HUES64 (cell line): ENCODE data around the gene CAPN1.

Experiments
- H3K27ac ChIP-seq: 2 replicates; pipeline ENCODE4 v1.7.0; 2013; ENCODE audit warnings: low read depth, low read length, inconsistent platforms
- H3K27me3 ChIP-seq: 2 replicates; pipeline ENCODE4 v1.6.1; 2013; ENCODE audit warnings: mild to moderate bottlenecking, low read length; ENCODE audit not compliant: insufficient read depth
- H3K36me3 ChIP-seq: 2 replicates; pipeline ENCODE4 v1.6.1; 2013; ENCODE audit warnings: mild to moderate bottlenecking, low read length; ENCODE audit not compliant: insufficient read depth
- H3K4me1 ChIP-seq: 2 replicates; pipeline ENCODE4 v1.6.1; 2013; ENCODE audit warnings: mild to moderate bottlenecking, low read length, moderate library complexity; ENCODE audit not compliant: insufficient read depth
- H3K4me3 ChIP-seq: 2 replicates; pipeline ENCODE4 v1.5.1; 2013; ENCODE audit warnings: mild to moderate bottlenecking, low read length, moderate library complexity
- H3K9ac ChIP-seq: 2 replicates; pipeline ENCODE4 v1.6.1; 2013; ENCODE audit warnings: mild to moderate bottlenecking, low read depth, low read length
- H3K9me3 ChIP-seq: 2 replicates; pipeline ENCODE4 v1.6.1; 2013; ENCODE audit warnings: low read depth, low read length; ENCODE audit not compliant: insufficient read depth
- WGBS: fragments of 150-250, 120-280 bp; methylation state at CpG from one replicate; pipeline ENCODE4 v1.1.7; 2013; ENCODE audit warnings: missing lambda C conversion rate; 5-methylcytosine and 5-hydroxymethylcytosine counted together

Gene CAPN1

GRCh38 chr11:65211293-65212105 lies 29.8 kb downstream of the CAPN1 start:
- Histone ChIP-seq H3K9ac (no peak overlapping the region), H3K27me3 (no peaks in the 10 kb centered on the region), H3K4me3 (no peak overlapping the region), H3K27ac (peak overlapping the region; percentile 81; the same call in 1 of the 2 replicates), H3K9me3 (no peaks in the 10 kb centered on the region), H3K4me1 (peaks cover 25% of the 10 kb centered on the region), H3K36me3 (peaks cover 47% of the 10 kb centered on the region)
- WGBS: 90% methylated on average over 29 of the region's 29 CpGs

- Histone ChIP-seq H3K27ac (peak overlapping the region; percentile 81), H3K27me3 (no peaks in the 10 kb centered on the region), H3K4me1 (peaks cover 25% of the 10 kb centered on the region), H3K4me3 (no peak overlapping the region), H3K36me3 (peaks cover 40% of the 10 kb centered on the region), H3K9me3 (no peaks in the 10 kb centered on the region), H3K9ac (peak overlapping the region; percentile 50; the same call in 1 of the 2 replicates)
- 77% methylated on average over 13 of the region's 13 CpGs for WGBS
Measured at GRCh38 chr11:65212226-65212801, 30.6 kb downstream of the CAPN1 start.

- Histone ChIP-seq H3K9ac (peak overlapping the region; percentile 50), H3K27ac (peak overlapping the region; percentile 81)
Measured at GRCh38 chr11:65213322-65214211, 31.8 kb downstream of the CAPN1 start.

GRCh38 chr11:65214212-65214845 lies 32.6 kb downstream of the CAPN1 start:
- Histone ChIP-seq H3K36me3 (peaks cover 22% of the 10 kb centered on the region), H3K27me3 (no peaks in the 10 kb centered on the region), H3K9me3 (no peaks in the 10 kb centered on the region), H3K4me1 (peaks cover 25% of the 10 kb centered on the region), H3K4me3 (no peak overlapping the region; the same call in 1 of the 2 replicates), H3K27ac (peak overlapping the region; percentile 81), H3K9ac (peak overlapping the region; percentile 50; the same call in 1 of the 2 replicates)
- 90% methylated on average over 16 of the region's 16 CpGs for WGBS

More at GRCh38 chr11:65213322-65214211, 31.8 kb downstream of the CAPN1 start:
- peak overlapping the region; percentile 8; the same call in 1 of the 2 replicates for H3K4me3 ChIP-seq
- H3K36me3 ChIP-seq: peaks cover 29% of the 10 kb centered on the region
- H3K4me1 ChIP-seq: peaks cover 25% of the 10 kb centered on the region
- no peaks in the 10 kb centered on the region for H3K27me3 ChIP-seq
- H3K9me3 ChIP-seq: no peaks in the 10 kb centered on the region
- 70% methylated on average over 26 of the region's 26 CpGs for WGBS

GRCh38 chr11:65215441-65216076 lies 33.8 kb downstream of the CAPN1 start:
- Histone ChIP-seq H3K9ac (no peak overlapping the region), H3K4me3 (no peak overlapping the region), H3K9me3 (no peaks in the 10 kb centered on the region), H3K27ac (no peak overlapping the region), H3K27me3 (no peaks in the 10 kb centered on the region), H3K36me3 (peaks cover 10% of the 10 kb centered on the region), H3K4me1 (peaks cover 25% of the 10 kb centered on the region)
- 93% methylated on average over 24 of the region's 24 CpGs for WGBS

GRCh38 chr11:65216830-65217229 lies 35.1 kb downstream of the CAPN1 start:
- WGBS: 88% methylated on average over 6 of the region's 6 CpGs
- 0 out of 2 replicates have a peak, but pooled peaks cover 2% of the 10 kb centered on the region for H3K36me3 ChIP-seq
- no peak overlapping the region for H3K4me3 ChIP-seq
- no peaks in the 10 kb centered on the region for H3K27me3 ChIP-seq
- no peaks in the 10 kb centered on the region for H3K9me3 ChIP-seq
- no peak overlapping the region for H3K9ac ChIP-seq
- H3K4me1 ChIP-seq: peaks cover 25% of the 10 kb centered on the region
- no peak overlapping the region for H3K27ac ChIP-seq

GRCh38 chr11:65217441-65218423 lies 36.0 kb downstream of the CAPN1 start:
- H3K4me1 ChIP-seq: peaks cover 16% of the 10 kb centered on the region
- H3K36me3 ChIP-seq: no peaks in the 10 kb centered on the region
- WGBS: 94% methylated on average over 19 of the region's 19 CpGs
- H3K27me3 ChIP-seq: no peaks in the 10 kb centered on the region
- no peak overlapping the region for H3K9ac ChIP-seq
- H3K27ac ChIP-seq: no peak overlapping the region
- H3K4me3 ChIP-seq: no peak overlapping the region
- H3K9me3 ChIP-seq: no peaks in the 10 kb centered on the region

GRCh38 chr11:65218446-65218845 lies 36.7 kb downstream of the CAPN1 start:
- WGBS: 89% methylated on average over 9 of the region's 9 CpGs
- Histone ChIP-seq H3K27ac (no peak overlapping the region), H3K4me1 (0 out of 2 replicates have a peak, but pooled peaks cover 9% of the 10 kb centered on the region), H3K36me3 (no peaks in the 10 kb centered on the region), H3K9ac (no peak overlapping the region), H3K4me3 (no peak overlapping the region), H3K27me3 (no peaks in the 10 kb centered on the region), H3K9me3 (no peaks in the 10 kb centered on the region)

- Histone ChIP-seq H3K27me3 (no peaks in the 10 kb centered on the region), H3K9me3 (no peaks in the 10 kb centered on the region), H3K9ac (no peak overlapping the region), H3K4me1 (peaks cover 3% of the 10 kb centered on the region; the same call in 1 of the 2 replicates), H3K27ac (no peak overlapping the region), H3K36me3 (no peaks in the 10 kb centered on the region; the same call in 1 of the 2 replicates), H3K4me3 (no peak overlapping the region)
- 97% methylated on average over 3 of the region's 3 CpGs for WGBS
Measured at GRCh38 chr11:65219930-65220213, 38.1 kb downstream of the CAPN1 start.
